ENCODE measurements around the gene OTUB2. TPM values are rescaled to one million over a fixed set of nuclear protein-coding genes. Genes with fewer than 3 reads are reported as not detected.

OTUB2 gene
- total RNA-seq, 1 donor from 2014 or later: 1.9 TPM

GRCh38 chr14:93984987-93985410 lies 41.1 kb upstream of the OTUB2 start:
- Mint-ChIP-seq H3K4me1 (ENCODE audit: low read depth) (peaks cover 43% of the 10 kb centered on the region), H3K4me3 (ENCODE audit: unreplicated experiment) (no peak overlapping the region), H3K9me3 (ENCODE audit: low read depth) (no peaks in the 10 kb centered on the region), H3K36me3 (ENCODE audit: low read depth) (no peaks in the 10 kb centered on the region), H3K27ac (ENCODE audit: unreplicated experiment) (peak overlapping the region; percentile 41), H3K27me3 (ENCODE audit: low read depth) (peaks cover 8% of the 10 kb centered on the region)
- peak; percentile 18 for DNase-seq (ENCODE audit: low spot score)
- TF ChIP-seq CTCF (IDR thresholded peaks at IDR 0.05): peak; percentile 62

GRCh38 chr14:93986955-93987354 lies 39.2 kb upstream of the OTUB2 start:
- TF ChIP-seq CTCF (IDR thresholded peaks at IDR 0.05): no peak
- H3K27me3 Mint-ChIP-seq (ENCODE audit: low read depth): peaks cover 20% of the 10 kb centered on the region
- no peaks in the 10 kb centered on the region for H3K36me3 Mint-ChIP-seq (ENCODE audit: low read depth)
- H3K27ac Mint-ChIP-seq (ENCODE audit: unreplicated experiment): no peak overlapping the region
- peak; percentile 77 for DNase-seq (ENCODE audit: low spot score)
- H3K4me1 Mint-ChIP-seq (ENCODE audit: low read depth): peaks cover 29% of the 10 kb centered on the region
- H3K4me3 Mint-ChIP-seq (ENCODE audit: unreplicated experiment): no peak overlapping the region
- H3K9me3 Mint-ChIP-seq (ENCODE audit: low read depth): no peaks in the 10 kb centered on the region

- Mint-ChIP-seq H3K4me1 (ENCODE audit: low read depth) (peaks cover 29% of the 10 kb centered on the region), H3K36me3 (ENCODE audit: low read depth) (no peaks in the 10 kb centered on the region), H3K27me3 (ENCODE audit: low read depth) (peaks cover 22% of the 10 kb centered on the region), H3K4me3 (ENCODE audit: unreplicated experiment) (no peak overlapping the region), H3K9me3 (ENCODE audit: low read depth) (no peaks in the 10 kb centered on the region), H3K27ac (ENCODE audit: unreplicated experiment) (no peak overlapping the region)
- peak; percentile 66 for DNase-seq (ENCODE audit: low spot score)
- no peak for TF ChIP-seq CTCF (IDR thresholded peaks at IDR 0.05)
Observed at GRCh38 chr14:93987376-93987775, 38.8 kb upstream of the OTUB2 start.

- peak; percentile 21 for DNase-seq (ENCODE audit: low spot score)
- Mint-ChIP-seq H3K4me3 (ENCODE audit: unreplicated experiment) (no peak overlapping the region), H3K4me1 (ENCODE audit: low read depth) (peaks cover 29% of the 10 kb centered on the region), H3K36me3 (ENCODE audit: low read depth) (no peaks in the 10 kb centered on the region), H3K27me3 (ENCODE audit: low read depth) (peaks cover 21% of the 10 kb centered on the region), H3K27ac (ENCODE audit: unreplicated experiment) (no peak overlapping the region), H3K9me3 (ENCODE audit: low read depth) (no peaks in the 10 kb centered on the region)
- TF ChIP-seq CTCF (IDR thresholded peaks at IDR 0.05): no peak
Observed at GRCh38 chr14:93987815-93988476, 38.2 kb upstream of the OTUB2 start.

GRCh38 chr14:93989939-93990338 lies 36.2 kb upstream of the OTUB2 start:
- TF ChIP-seq CTCF (IDR thresholded peaks at IDR 0.05): no peak
- Mint-ChIP-seq H3K36me3 (ENCODE audit: low read depth) (no peaks in the 10 kb centered on the region), H3K27me3 (ENCODE audit: low read depth) (peaks cover 20% of the 10 kb centered on the region), H3K27ac (ENCODE audit: unreplicated experiment) (no peak overlapping the region), H3K4me3 (ENCODE audit: unreplicated experiment) (no peak overlapping the region), H3K4me1 (ENCODE audit: low read depth) (peaks cover 23% of the 10 kb centered on the region), H3K9me3 (ENCODE audit: low read depth) (no peaks in the 10 kb centered on the region)
- no peak for DNase-seq (ENCODE audit: low spot score)
